Measurements from ENCODE around the gene FXYD2.

Gene FXYD2

DNA sequence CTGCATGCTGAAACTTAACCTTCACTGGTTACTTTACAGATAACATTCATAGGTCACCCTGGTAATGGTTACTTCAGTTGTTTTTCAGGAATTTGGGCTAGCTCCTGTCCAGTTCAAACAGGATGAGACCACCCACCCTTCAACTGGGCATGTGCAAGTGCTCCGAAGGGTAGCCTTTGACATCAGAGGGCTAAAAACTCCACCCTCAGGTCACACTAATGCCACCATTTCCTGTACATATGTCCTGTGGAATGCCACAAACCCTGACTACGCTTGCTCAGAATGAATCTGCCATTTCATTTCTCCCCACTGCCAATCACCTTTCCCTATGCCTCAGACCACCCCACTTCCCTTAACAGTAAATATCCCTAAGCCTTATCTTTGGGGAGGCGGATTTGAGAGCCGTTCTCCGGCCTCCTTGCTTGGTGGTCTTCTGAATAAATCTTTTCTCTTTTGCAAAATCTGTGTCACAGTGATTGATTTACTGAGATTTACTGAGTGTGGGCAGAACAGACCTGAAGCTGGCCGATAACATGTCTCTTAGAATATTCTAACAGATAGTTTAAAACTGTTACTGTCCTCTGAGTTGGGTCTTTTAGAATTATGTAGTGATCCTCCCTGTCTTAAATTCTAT, 25.4 kb upstream of the FXYD2 start:
- H3K4me3 ChIP-seq (ENCODE audit: low read length), result no peak overlapping the region
- no peak for DNase-seq (ENCODE audit: low read depth)
- TF ChIP-seq, protein P1, sequence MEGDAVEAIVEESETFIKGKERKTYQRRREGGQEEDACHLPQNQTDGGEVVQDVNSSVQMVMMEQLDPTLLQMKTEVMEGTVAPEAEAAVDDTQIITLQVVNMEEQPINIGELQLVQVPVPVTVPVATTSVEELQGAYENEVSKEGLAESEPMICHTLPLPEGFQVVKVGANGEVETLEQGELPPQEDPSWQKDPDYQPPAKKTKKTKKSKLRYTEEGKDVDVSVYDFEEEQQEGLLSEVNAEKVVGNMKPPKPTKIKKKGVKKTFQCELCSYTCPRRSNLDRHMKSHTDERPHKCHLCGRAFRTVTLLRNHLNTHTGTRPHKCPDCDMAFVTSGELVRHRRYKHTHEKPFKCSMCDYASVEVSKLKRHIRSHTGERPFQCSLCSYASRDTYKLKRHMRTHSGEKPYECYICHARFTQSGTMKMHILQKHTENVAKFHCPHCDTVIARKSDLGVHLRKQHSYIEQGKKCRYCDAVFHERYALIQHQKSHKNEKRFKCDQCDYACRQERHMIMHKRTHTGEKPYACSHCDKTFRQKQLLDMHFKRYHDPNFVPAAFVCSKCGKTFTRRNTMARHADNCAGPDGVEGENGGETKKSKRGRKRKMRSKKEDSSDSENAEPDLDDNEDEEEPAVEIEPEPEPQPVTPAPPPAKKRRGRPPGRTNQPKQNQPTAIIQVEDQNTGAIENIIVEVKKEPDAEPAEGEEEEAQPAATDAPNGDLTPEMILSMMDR (IDR thresholded peaks at IDR 0.05; ENCODE audit: insufficient read depth, low read depth, low read length, missing control alignments), result no peak

DNA sequence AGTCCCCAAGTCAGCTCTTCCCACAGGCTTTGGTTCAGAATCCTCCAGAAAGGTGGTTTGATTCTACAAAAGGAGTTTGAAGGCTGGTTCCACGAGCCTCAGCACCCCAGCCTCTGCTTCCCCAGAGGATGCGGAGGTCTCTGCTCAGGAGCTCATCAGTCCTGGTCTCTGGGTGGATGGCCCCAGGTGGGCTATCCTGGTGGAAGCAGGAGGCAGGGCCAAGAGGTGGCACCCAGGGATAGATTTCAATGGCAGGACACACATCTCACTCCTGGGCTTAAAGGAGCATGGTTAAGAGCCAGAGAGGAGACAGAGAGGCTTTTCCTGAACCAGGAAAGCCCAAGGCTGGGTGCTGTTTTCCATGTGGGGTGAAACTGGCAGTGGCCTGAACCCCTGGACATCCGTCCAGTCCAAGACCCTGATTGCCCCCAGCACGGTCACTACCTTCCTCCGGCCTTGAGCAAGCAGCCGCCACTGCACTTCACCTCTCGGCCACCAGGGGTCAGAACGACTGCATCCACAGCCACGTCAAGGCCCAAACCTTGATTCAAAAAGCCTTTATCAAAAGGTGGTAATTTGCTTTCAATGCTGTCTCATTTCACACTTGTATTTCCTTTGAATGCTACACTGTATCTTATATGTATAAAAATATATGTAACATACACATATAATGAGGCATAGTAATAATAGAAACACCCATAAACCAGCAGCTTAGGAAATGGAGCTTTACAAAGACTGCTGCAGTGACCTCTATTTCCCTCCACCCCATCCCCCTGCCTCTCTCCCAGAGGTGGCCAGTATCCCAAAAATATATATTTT, 19.3 kb upstream of the FXYD2 start:
- no peak overlapping the region for H3K4me3 ChIP-seq (ENCODE audit: low read length)
- TF ChIP-seq, protein P1 (IDR thresholded peaks at IDR 0.05; ENCODE audit: insufficient read depth, low read depth, low read length, missing control alignments), result peak; percentile 100
- peak; percentile 73 for DNase-seq (ENCODE audit: low read depth)

DNA sequence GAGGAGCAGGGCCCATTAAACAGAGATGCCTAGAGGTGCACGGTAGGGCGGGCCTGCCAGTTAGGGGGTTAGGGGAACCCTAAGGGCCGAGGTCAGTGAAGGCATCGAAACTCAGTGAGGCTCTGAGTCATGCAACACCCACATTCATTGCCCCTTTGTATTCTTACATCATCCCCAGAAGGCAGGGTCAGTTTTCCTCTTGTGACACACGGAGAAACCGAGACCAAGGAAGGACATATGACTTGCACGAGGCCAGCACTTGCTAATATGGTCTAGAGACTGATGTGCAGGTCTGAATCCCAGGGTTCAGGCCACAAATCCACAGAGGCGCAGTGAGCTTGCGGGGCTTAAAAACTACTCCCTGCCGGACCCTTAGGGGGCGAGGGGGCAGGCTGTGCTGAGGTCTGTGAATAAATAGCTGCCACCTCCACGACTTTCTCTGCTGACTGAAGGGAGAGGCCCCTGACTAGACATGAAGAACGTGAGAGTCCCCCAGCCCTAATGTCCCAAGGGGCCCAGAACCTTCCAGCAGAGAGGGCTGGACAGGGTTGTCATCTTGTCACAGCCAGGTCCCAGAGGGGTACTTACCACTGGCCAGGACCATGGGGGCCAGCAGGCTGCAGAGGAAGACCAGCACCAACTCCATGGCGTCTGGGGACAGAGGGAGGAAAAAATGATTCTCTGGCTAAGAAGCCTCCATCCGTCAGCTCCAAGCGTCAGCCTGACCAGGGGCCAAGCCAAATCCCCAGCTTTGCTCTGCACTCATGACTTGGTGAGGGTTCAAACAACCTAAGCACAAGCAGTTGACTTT, 17.8 kb upstream of the FXYD2 start:
- TF ChIP-seq, protein P1 (IDR thresholded peaks at IDR 0.05; ENCODE audit: insufficient read depth, low read depth, low read length, missing control alignments), result no peak
- H3K4me3 ChIP-seq (ENCODE audit: low read length), result no peak overlapping the region
- DNase-seq (ENCODE audit: low read depth), result peak; percentile 11

DNA sequence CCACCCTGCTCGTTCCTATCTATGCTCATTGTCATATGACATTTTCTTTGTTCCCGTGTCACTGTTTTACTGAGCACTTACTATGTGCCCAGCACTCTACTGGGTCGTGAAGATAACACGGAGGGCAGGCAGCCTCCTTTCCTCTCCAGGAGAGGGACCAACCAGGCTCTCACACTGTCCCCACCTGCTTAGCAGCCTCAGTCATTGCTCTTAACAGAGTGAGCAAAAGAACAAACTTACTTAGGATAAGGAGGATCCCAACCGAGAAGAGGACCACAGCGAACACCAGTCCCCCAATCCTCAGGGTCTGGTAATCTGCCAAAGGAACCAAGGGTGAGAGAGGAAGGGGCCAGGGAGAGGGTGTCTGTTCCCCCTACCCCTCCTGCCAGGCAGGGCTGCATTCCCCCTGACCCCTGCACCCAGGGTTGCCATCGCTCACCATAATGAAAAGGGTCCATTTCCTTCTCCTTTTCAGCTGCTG, 17.0 kb upstream of the FXYD2 start:
- DNase-seq (ENCODE audit: low read depth), result no peak
- no peak overlapping the region for H3K4me3 ChIP-seq (ENCODE audit: low read length)
- TF ChIP-seq, protein P1 (IDR thresholded peaks at IDR 0.05; ENCODE audit: insufficient read depth, low read depth, low read length, missing control alignments), result no peak

DNA sequence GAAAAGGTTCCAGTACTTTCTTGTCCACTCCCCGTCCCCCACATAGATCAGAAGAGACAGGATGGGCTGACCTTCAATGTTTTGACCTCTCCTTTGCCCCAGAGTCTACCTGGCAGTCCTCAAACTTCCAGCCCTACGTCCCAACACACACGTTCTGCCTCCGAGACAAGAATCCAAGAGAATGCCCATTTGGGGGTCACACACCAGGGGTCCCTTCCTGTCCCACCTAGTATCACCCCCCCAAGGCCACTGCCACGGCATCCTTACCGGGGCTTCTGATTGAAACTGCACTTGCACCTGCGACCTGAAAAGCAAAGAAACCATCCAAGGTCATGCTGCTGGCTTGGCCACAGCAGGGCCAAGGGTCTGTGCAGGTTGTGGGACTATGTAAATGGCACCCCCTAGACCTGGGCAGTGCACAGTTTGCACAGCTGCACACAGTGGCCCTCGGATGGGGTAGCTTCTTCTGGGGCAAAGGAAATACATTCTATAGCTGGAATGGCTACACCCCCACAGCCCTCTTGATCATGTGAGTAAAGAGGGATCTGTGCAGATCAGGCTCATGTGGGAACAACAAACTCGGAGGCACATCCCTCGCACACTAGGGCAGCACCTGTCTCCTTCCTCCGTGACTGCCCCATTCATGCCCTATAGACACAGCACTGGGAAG, 16.5 kb upstream of the FXYD2 start:
- TF ChIP-seq, protein P1 (IDR thresholded peaks at IDR 0.05; ENCODE audit: insufficient read depth, low read depth, low read length, missing control alignments), result no peak
- no peak for DNase-seq (ENCODE audit: low read depth)
- H3K4me3 ChIP-seq (ENCODE audit: low read length), result no peak overlapping the region
